B cell (primary cell): ENCODE results near the gene SFMBT2.

ENCODE experiments used
- CTCF ChIP-seq: fragments of 200-600 bp; IDR thresholded peaks from one replicate; pipeline ENCODE4 v1.8.0; 2022; ENCODE audit warnings: antibody characterized with exemption, mild to moderate bottlenecking
- EZH2 ChIP-seq: IDR thresholded peaks from 2 replicates; pipeline ENCODE4 v1.6.1; 2012; ENCODE audit warnings: borderline replicate concordance, low read depth, mild to moderate bottlenecking, moderate library complexity, low read length; ENCODE audit not compliant: insufficient read depth, poor library complexity, severe bottlenecking

GRCh38 chr10:7264313-7264756 is 146.5 kb downstream of the SFMBT2 start:
- TF ChIP-seq EZH2 (no peak), CTCF (no peak)
